HT-29 (cell line): Measurements from ENCODE around the gene LAMC2. TPM values are rescaled to one million over a fixed set of nuclear protein-coding genes. Genes with fewer than 3 reads are reported as not detected.

Experiments used
- DNase-seq: peaks from one replicate; pipeline ENCODE4 v3.0.0-alpha.2; 2015; ENCODE audit warnings: low spot score
- total RNA-seq: library from RNA; depleted of rRNA; stranded (reverse); fragments of >200 nt; shearing (Covaris generic); gene quantifications from 2 replicates; pipeline ENCODE4 v1.2.3, GENCODE V29; 2014; rRNA removed

LAMC2 gene
- total RNA-seq, 1 experiment from 2014 or later: 5.0 TPM

- no peak for DNase-seq
Measured at GRCh38 chr1:183285746-183286145, 99.7 kb downstream of the LAMC2 start.

- DNase-seq: no peak
Measured at GRCh38 chr1:183287191-183287675, 101.2 kb downstream of the LAMC2 start.

- DNase-seq: no peak
Measured at GRCh38 chr1:183288583-183288982, 102.5 kb downstream of the LAMC2 start.

GRCh38 chr1:183289051-183289496 lies 103.0 kb downstream of the LAMC2 start:
- no peak for DNase-seq

- DNase-seq: no peak
Measured at GRCh38 chr1:183290628-183291027, 104.6 kb downstream of the LAMC2 start.

GRCh38 chr1:183291216-183291762 lies 105.2 kb downstream of the LAMC2 start:
- no peak for DNase-seq

GRCh38 chr1:183291802-183292514 lies 105.9 kb downstream of the LAMC2 start:
- no peak for DNase-seq

GRCh38 chr1:183293241-183293640 lies 107.2 kb downstream of the LAMC2 start:
- no peak for DNase-seq

- no peak for DNase-seq
Measured at GRCh38 chr1:183293876-183294275, 107.8 kb downstream of the LAMC2 start.

Other genes starting within 250 kb of the LAMC2 start
- not detected in 2 replicates for gene SHCBP1L, start 233.1 kb upstream of the LAMC2 start, total RNA-seq
- gene LAMC1, start 162.8 kb upstream of the LAMC2 start, total RNA-seq: 12.1 and 13.1 TPM in 2 replicates
- gene NMNAT2, start 232.1 kb downstream of the LAMC2 start, total RNA-seq: 0.23 TPM in 1 of 2 replicates, not detected in the other